HepG2 (cell line): ENCODE data around the gene C20orf204. TPM values are rescaled to one million over a fixed set of nuclear protein-coding genes. Genes with fewer than 3 reads are reported as not detected.

Source experiments
- ATAC-seq: fragments of 200-7000 bp; cut with Tn5 transposase; 3 replicates; pipeline ENCODE4 v1.9.1; 2020; ENCODE audit warnings: mild to moderate bottlenecking, moderate library complexity
- BruUV-seq: library from RNA; stranded (reverse); fragments of 400-500 nt; replicated peaks from 2 replicates; lab custom pipeline; 2021; lab: Mats Ljungman, UMichigan
- CTCF ChIA-PET: fragments of 300-600 bp; formaldehyde crosslinking; extraction: SDS; loops from one replicate; lab custom pipeline; 2021; ENCODE audit warnings: low total read pairs, inconsistent platforms, low intra/inter-chr PET ratio; lab: Yijun Ruan, JAX
- POLR2A ChIA-PET: fragments of 350-600 bp; sonication (Branson Sonifier 250); formaldehyde crosslinking; loops from one replicate; lab custom pipeline; 2020; ENCODE audit warnings: antibody characterized with exemption, inconsistent platforms; lab: Yijun Ruan, JAX
- DNase-seq: peaks from one replicate; pipeline ENCODE4 v3.0.0-alpha.2; 2015; ENCODE audit warnings: low spot score
- FAIRE-seq: peaks from 3 replicates; lab custom pipeline; 2011; peaks lifted over from hg19 to GRCh38; lab: Jason Lieb, UNC
- H2AFZ ChIP-seq: one replicate; pipeline ENCODE4 v1.6.1; 2011; ENCODE audit warnings: low read length, inconsistent platforms
- H3K27ac ChIP-seq: fragments of 300-600 bp; 3 replicates; pipeline ENCODE4 v1.8.0; 2011; ENCODE audit warnings: mixed run types, mild to moderate bottlenecking, mixed read lengths, low read length, inconsistent platforms; ENCODE audit not compliant: insufficient read depth; ENCODE audit errors: extremely low read length
- H3K27me3 ChIP-seq, 2 experiments: fragments of 200-600 bp in 1 of 2; 2 replicates in 1 of 2; 3 replicates in 1 of 2; pipeline versions ENCODE4 v1.6.0 to v1.8.0; 2011; ENCODE audit warnings: low read length in 2 of 2, mild to moderate bottlenecking in 2 of 2, moderate library complexity in 2 of 2, inconsistent platforms in 1 of 2; ENCODE audit not compliant: insufficient read depth in 2 of 2, control insufficient read depth in 1 of 2
- H3K36me3 ChIP-seq, 2 experiments: fragments of 200-600 bp in 1 of 2; replicated peaks in 1 of 2; 2 replicates in 1 of 2; 3 replicates in 1 of 2; pipeline versions ENCODE4 v1.5.1 to v1.8.0; 2011; ENCODE audit warnings: low read length in 2 of 2, inconsistent platforms in 1 of 2; ENCODE audit not compliant: insufficient read depth in 2 of 2, control insufficient read depth in 1 of 2
- H3K4me1 ChIP-seq: 2 replicates; pipeline ENCODE4 v1.5.1; 2012; ENCODE audit warnings: low read length, inconsistent platforms; ENCODE audit not compliant: insufficient read depth
- H3K4me2 ChIP-seq: 2 replicates; pipeline ENCODE4 v1.6.0; 2011; ENCODE audit warnings: low read depth, low read length, inconsistent platforms
- H3K4me3 ChIP-seq, 3 experiments: fragments of 200-600 bp in 1 of 3; sonication (generic), shearing (Covaris generic) in 1 of 3; replicated peaks in 1 of 3; 2 replicates each; pipeline ENCODE4 v1.5.1; 2011 to 2016; ENCODE audit warnings: low read length in 3 of 3, inconsistent platforms in 2 of 3, low read depth in 2 of 3, mild to moderate bottlenecking in 2 of 3, control low read depth in 1 of 3, mixed read lengths in 1 of 3; ENCODE audit not compliant: insufficient read depth in 1 of 3
- H3K79me2 ChIP-seq: one replicate; pipeline ENCODE4 v1.6.1; 2011; ENCODE audit warnings: low read length, inconsistent platforms; ENCODE audit not compliant: insufficient read depth
- H3K9ac ChIP-seq: 2 replicates; pipeline ENCODE4 v1.6.0; 2011; ENCODE audit warnings: mild to moderate bottlenecking, low read depth, low read length, inconsistent platforms; ENCODE audit not compliant: insufficient read depth
- H3K9me3 ChIP-seq: 2 replicates; pipeline ENCODE4 v1.5.1; 2012; ENCODE audit warnings: mild to moderate bottlenecking, low read length
- H4K20me1 ChIP-seq: 2 replicates; pipeline ENCODE4 v1.6.0; 2011; ENCODE audit warnings: inconsistent platforms, mild to moderate bottlenecking, low read length, moderate library complexity; ENCODE audit not compliant: insufficient read depth
- ARNT2 ChIP-seq: sonication (generic); formaldehyde crosslinking; IDR thresholded peaks from 2 replicates; pipeline ENCODE4 v1.8.0; 2022; ENCODE audit warnings: mild to moderate bottlenecking, low read depth, missing genetic modification reagents, moderate library complexity
- BATF2 ChIP-seq: sonication (generic); formaldehyde crosslinking; IDR thresholded peaks from 2 replicates; pipeline ENCODE4 v1.8.0; 2022; ENCODE audit warnings: mild to moderate bottlenecking, missing genetic modification reagents, moderate library complexity
- CHCHD3 ChIP-seq: sonication (generic); formaldehyde crosslinking; IDR thresholded peaks from 2 replicates; pipeline ENCODE4 v1.8.0; 2022; ENCODE audit warnings: mild to moderate bottlenecking, missing genetic modification reagents, moderate library complexity
- CTCF ChIP-seq: sonication (generic); formaldehyde crosslinking; IDR thresholded peaks from 2 replicates; pipeline ENCODE4 v1.5.0; 2020; ENCODE audit warnings: mild to moderate bottlenecking, missing genetic modification reagents, moderate library complexity
- E2F1 ChIP-seq: sonication (generic); formaldehyde crosslinking; IDR thresholded peaks from 2 replicates; pipeline ENCODE4 v1.5.0; 2020; ENCODE audit warnings: missing genetic modification reagents
- ISL2 ChIP-seq: sonication (generic); formaldehyde crosslinking; IDR thresholded peaks from 2 replicates; pipeline ENCODE4 v1.5.0; 2020; ENCODE audit warnings: missing genetic modification reagents
- MAF1 ChIP-seq: sonication (generic); formaldehyde crosslinking; IDR thresholded peaks from 2 replicates; pipeline ENCODE4 v1.5.0; 2020; ENCODE audit warnings: missing genetic modification reagents, borderline replicate concordance
- MYNN ChIP-seq: sonication (generic); formaldehyde crosslinking; IDR thresholded peaks from 2 replicates; pipeline ENCODE4 v1.4.0; 2020; ENCODE audit warnings: mild to moderate bottlenecking, low read depth, missing genetic modification reagents
- PBX3 ChIP-seq: sonication (generic); formaldehyde crosslinking; IDR thresholded peaks from 2 replicates; pipeline ENCODE4 v1.8.1; 2023; ENCODE audit warnings: missing genetic modification reagents, inconsistent platforms, borderline replicate concordance
- SMAD3 ChIP-seq: sonication (generic); formaldehyde crosslinking; IDR thresholded peaks from 2 replicates; pipeline ENCODE4 v1.4.0; 2020; ENCODE audit warnings: missing genetic modification reagents
- SP4 ChIP-seq: sonication (generic); formaldehyde crosslinking; IDR thresholded peaks from 2 replicates; pipeline ENCODE4 v1.8.1; 2023; ENCODE audit warnings: mild to moderate bottlenecking, missing genetic modification reagents
- TFE3 ChIP-seq: IDR thresholded peaks from 2 replicates; pipeline ENCODE4 v1.6.1; 2016
- ZC3H4 ChIP-seq: sonication (generic); formaldehyde crosslinking; IDR thresholded peaks from 2 replicates; pipeline ENCODE4 v1.4.0; 2020; ENCODE audit warnings: missing genetic modification reagents, borderline replicate concordance
- ZFX ChIP-seq: sonication (generic); formaldehyde crosslinking; IDR thresholded peaks from 2 replicates; pipeline ENCODE4 v1.4.0; 2020; ENCODE audit warnings: mild to moderate bottlenecking, low read depth, missing genetic modification reagents, moderate library complexity
- ZNF224 ChIP-seq: sonication (generic); formaldehyde crosslinking; IDR thresholded peaks from 2 replicates; pipeline ENCODE4 v1.5.0; 2020; ENCODE audit warnings: mild to moderate bottlenecking, missing genetic modification reagents
- ZNF484 ChIP-seq: sonication (generic); formaldehyde crosslinking; IDR thresholded peaks from 2 replicates; pipeline ENCODE4 v1.5.1; 2020; ENCODE audit warnings: mild to moderate bottlenecking, low read depth, missing genetic modification reagents, borderline replicate concordance
- ZNF792 ChIP-seq: IDR thresholded peaks from 2 replicates; pipeline ENCODE4 v1.6.1; 2016
- WGBS: methylation state at CpG from one replicate; pipeline ENCODE4 v1.1.6; 2017; ENCODE audit warnings: low lambda C conversion rate; 5-methylcytosine and 5-hydroxymethylcytosine counted together
- in situ Hi-C: cut with HindIII; loops from 2 replicates; pipeline ENCODE4 v1.10.0; 2017; ENCODE audit warnings: low pct_unique_long_range_greater_than_20kb; ENCODE audit not compliant: extremely low pct_ligation_motif_present
- intact Hi-C: fragments of 100-400 bp; cut with micrococcal nuclease; formaldehyde crosslinking; loops from one replicate; pipeline ENCODE4 v1.10.0; 2022; ENCODE audit not compliant: unreplicated experiment
- polyA plus RNA-seq, 8 experiments: library from polyadenylated mRNA; depleted of rRNA in 3 of 8; stranded (reverse) in 7 of 8; unstranded in 1 of 8; fragments of >200 nt; fragmentation: Illumina TruSeq in 4 of 8; extraction: Trizol in 4 of 8; gene quantifications; 2 replicates each; pipeline versions ENCODE4 v1.2.1 to v1.2.3, GENCODE V29; 2011 to 2016; ENCODE audit warnings: low read depth in 4 of 8, missing spikeins in 1 of 8, mixed read lengths in 1 of 8; ENCODE audit not compliant: insufficient read depth in 1 of 8
- total RNA-seq, 5 experiments: library from RNA; depleted of rRNA; stranded (reverse); fragments of >200 nt; fragmentation: Illumina TruSeq; extraction: Trizol; gene quantifications; 2 replicates each; pipeline ENCODE4 v1.2.3, GENCODE V29; 2016; ENCODE audit warnings: low read depth in 1 of 5

C20orf204 gene
- total and polyA plus RNA-seq, 2 of the 13 experiments (the other 11 are each of a cell fraction or from before 2014, with no cell fraction given): 22.1 to 80.0 TPM

- no peak for DNase-seq
- Histone ChIP-seq H3K4me1 (peaks cover 74% of the 10 kb centered on the region), H3K79me2 (peaks cover 6% of the 10 kb centered on the region), H3K4me2 (peak overlapping the region; percentile 94), H3K9ac (peak overlapping the region; percentile 86), H3K9me3 (no peaks in the 10 kb centered on the region), H2AFZ (no peak overlapping the region), H3K36me3 (no peaks in the 10 kb centered on the region), H4K20me1 (no peaks in the 10 kb centered on the region), H3K27me3 (no peaks in the 10 kb centered on the region), H3K4me3 (peak overlapping the region; percentile 70 to 89 (median 89)), H3K27ac (peak overlapping the region; percentile 45)
- BruUV-seq: TSS peak; percentile 75
- CTCF ChIA-PET: no interaction called here
- in situ Hi-C loops (no loop called here), intact Hi-C loops (no loop called here)
- under 1% methylated on average over 49 of the region's 55 CpGs for WGBS
- FAIRE-seq: no peak
- POLR2A ChIA-PET: interaction anchor here (1.5 to 10.1 kb wide), 6 partner anchors 11 to 177 kb away, joined by 3 to 252 read pairs (median 36); partner anchors contain the start of genes PRPF6, SAMD10, SOX18 and TCEA2
- ATAC-seq: peak; percentile 0; the same call in 1 of the 3 replicates
- TF ChIP-seq SMAD3 (CRISPR knock-in tag) (peak; percentile 89), MAF1 (CRISPR knock-in tag) (no peak), ZC3H4 (CRISPR knock-in tag) (no peak), MYNN (CRISPR knock-in tag) (peak; percentile 49; the same call in 1 of the 2 replicates), E2F1 (CRISPR knock-in tag) (no peak), ZFX (CRISPR knock-in tag) (peak; percentile 80), ZNF792 (CRISPR knock-in tag) (peak; percentile 78), PBX3 (CRISPR knock-in tag) (no peak), ZNF484 (CRISPR knock-in tag) (no peak; the same call in 1 of the 2 replicates), SP4 (CRISPR knock-in tag) (peak; percentile 74), ZNF224 (CRISPR knock-in tag) (peak; percentile 89; the same call in 1 of the 2 replicates), ISL2 (CRISPR knock-in tag) (peak; percentile 44; the same call in 1 of the 2 replicates), CHCHD3 (CRISPR knock-in tag) (0 out of 2 replicates have a peak, but pooled peaks have one; percentile 24), ARNT2 (peak; percentile 81), BATF2 (CRISPR knock-in tag) (peak; percentile 62; the same call in 1 of the 2 replicates), CTCF (no peak; the same call in 1 of the 2 replicates), TFE3 (peak; percentile 32; the same call in 1 of the 2 replicates)
Measured at GRCh38 chr20:64042054-64042781, 6.2 kb downstream of the C20orf204 start.
